HepG2 (cell line): ENCODE measurements around the gene ABCD1. TPM values are rescaled to one million over a fixed set of nuclear protein-coding genes. Genes with fewer than 3 reads are reported as not detected.

Experiments
- ATAC-seq: fragments of 200-7000 bp; cut with Tn5 transposase; 3 replicates; pipeline ENCODE4 v1.9.1; 2020; ENCODE audit warnings: mild to moderate bottlenecking, moderate library complexity
- BruUV-seq: library from RNA; stranded (reverse); fragments of 400-500 nt; replicated peaks from 2 replicates; lab custom pipeline; 2021; lab: Mats Ljungman, UMichigan
- CTCF ChIA-PET: fragments of 300-600 bp; formaldehyde crosslinking; extraction: SDS; loops from one replicate; lab custom pipeline; 2021; ENCODE audit warnings: low total read pairs, inconsistent platforms, low intra/inter-chr PET ratio; lab: Yijun Ruan, JAX
- POLR2A ChIA-PET: fragments of 350-600 bp; sonication (Branson Sonifier 250); formaldehyde crosslinking; loops from one replicate; lab custom pipeline; 2020; ENCODE audit warnings: antibody characterized with exemption, inconsistent platforms; lab: Yijun Ruan, JAX
- DNase-seq: peaks from one replicate; pipeline ENCODE4 v3.0.0-alpha.2; 2015; ENCODE audit warnings: low spot score
- FAIRE-seq: peaks from 3 replicates; lab custom pipeline; 2011; peaks lifted over from hg19 to GRCh38; lab: Jason Lieb, UNC
- H2AFZ ChIP-seq: one replicate; pipeline ENCODE4 v1.6.1; 2011; ENCODE audit warnings: low read length, inconsistent platforms
- H3K27ac ChIP-seq: fragments of 300-600 bp; 3 replicates; pipeline ENCODE4 v1.8.0; 2011; ENCODE audit warnings: mixed run types, mild to moderate bottlenecking, mixed read lengths, low read length, inconsistent platforms; ENCODE audit not compliant: insufficient read depth; ENCODE audit errors: extremely low read length
- H3K27me3 ChIP-seq, 2 experiments: fragments of 200-600 bp in 1 of 2; 2 replicates in 1 of 2; 3 replicates in 1 of 2; pipeline versions ENCODE4 v1.6.0 to v1.8.0; 2011; ENCODE audit warnings: low read length in 2 of 2, mild to moderate bottlenecking in 2 of 2, moderate library complexity in 2 of 2, inconsistent platforms in 1 of 2; ENCODE audit not compliant: insufficient read depth in 2 of 2, control insufficient read depth in 1 of 2
- H3K36me3 ChIP-seq, 2 experiments: fragments of 200-600 bp in 1 of 2; replicated peaks in 1 of 2; 2 replicates in 1 of 2; 3 replicates in 1 of 2; pipeline versions ENCODE4 v1.5.1 to v1.8.0; 2011; ENCODE audit warnings: low read length in 2 of 2, inconsistent platforms in 1 of 2; ENCODE audit not compliant: insufficient read depth in 2 of 2, control insufficient read depth in 1 of 2
- H3K4me1 ChIP-seq: 2 replicates; pipeline ENCODE4 v1.5.1; 2012; ENCODE audit warnings: low read length, inconsistent platforms; ENCODE audit not compliant: insufficient read depth
- H3K4me2 ChIP-seq: 2 replicates; pipeline ENCODE4 v1.6.0; 2011; ENCODE audit warnings: low read depth, low read length, inconsistent platforms
- H3K4me3 ChIP-seq, 3 experiments: fragments of 200-600 bp in 1 of 3; sonication (generic), shearing (Covaris generic) in 1 of 3; replicated peaks in 1 of 3; 2 replicates each; pipeline ENCODE4 v1.5.1; 2011 to 2016; ENCODE audit warnings: low read length in 3 of 3, inconsistent platforms in 2 of 3, low read depth in 2 of 3, mild to moderate bottlenecking in 2 of 3, control low read depth in 1 of 3, mixed read lengths in 1 of 3; ENCODE audit not compliant: insufficient read depth in 1 of 3
- H3K79me2 ChIP-seq: one replicate; pipeline ENCODE4 v1.6.1; 2011; ENCODE audit warnings: low read length, inconsistent platforms; ENCODE audit not compliant: insufficient read depth
- H3K9ac ChIP-seq: 2 replicates; pipeline ENCODE4 v1.6.0; 2011; ENCODE audit warnings: mild to moderate bottlenecking, low read depth, low read length, inconsistent platforms; ENCODE audit not compliant: insufficient read depth
- H3K9me3 ChIP-seq: 2 replicates; pipeline ENCODE4 v1.5.1; 2012; ENCODE audit warnings: mild to moderate bottlenecking, low read length
- H4K20me1 ChIP-seq: 2 replicates; pipeline ENCODE4 v1.6.0; 2011; ENCODE audit warnings: inconsistent platforms, mild to moderate bottlenecking, low read length, moderate library complexity; ENCODE audit not compliant: insufficient read depth
- AGO1 ChIP-seq: fragments of 200-400 bp; formaldehyde crosslinking; IDR thresholded peaks from 2 replicates; pipeline ENCODE4 v1.6.1; 2017; ENCODE audit warnings: mild to moderate bottlenecking, low read depth, low read length, moderate library complexity; ENCODE audit not compliant: poor library complexity, severe bottlenecking
- AGO2 ChIP-seq: fragments of 200-400 bp; formaldehyde crosslinking; optimal IDR thresholded peaks from 2 replicates; pipeline ENCODE3; 2017; ENCODE audit warnings: mild to moderate bottlenecking, low read depth, low read length, moderate library complexity
- JUND ChIP-seq: sonication (generic); formaldehyde crosslinking; IDR thresholded peaks from 2 replicates; pipeline ENCODE4 v1.8.0; 2022; ENCODE audit warnings: mild to moderate bottlenecking, missing genetic modification reagents
- RAD21 ChIP-seq: fragments of 450-650 bp; formaldehyde crosslinking; IDR thresholded peaks from 2 replicates; pipeline ENCODE4 v1.5.0; 2020; ENCODE audit warnings: mild to moderate bottlenecking
- RBFOX2 ChIP-seq: fragments of 200-400 bp; formaldehyde crosslinking; IDR thresholded peaks from 2 replicates; pipeline ENCODE4 v1.6.1; 2017; ENCODE audit warnings: low read depth, mild to moderate bottlenecking, low read length
- RFX5 ChIP-seq: IDR thresholded peaks from 2 replicates; pipeline ENCODE4 v1.6.1; 2011; ENCODE audit warnings: low read depth, low read length, improper control_type of control experiment
- SPEN ChIP-seq: sonication (generic); formaldehyde crosslinking; IDR thresholded peaks from 2 replicates; pipeline ENCODE4 v1.5.1; 2020; ENCODE audit warnings: low read depth, mild to moderate bottlenecking, missing genetic modification reagents
- SSRP1 ChIP-seq: IDR thresholded peaks from 2 replicates; pipeline ENCODE4 v1.6.1; 2016; ENCODE audit warnings: control low read depth
- TCF7L2 ChIP-seq: IDR thresholded peaks from 2 replicates; pipeline ENCODE4 v1.6.1; 2011; ENCODE audit warnings: mild to moderate bottlenecking, low read depth, low read length, moderate library complexity
- ZNF24 ChIP-seq: fragments of 450-650 bp; IDR thresholded peaks from 2 replicates; pipeline ENCODE4 v1.6.1; 2017; ENCODE audit warnings: antibody characterized with exemption, mild to moderate bottlenecking
- ZNF280D ChIP-seq: sonication (generic); formaldehyde crosslinking; IDR thresholded peaks from 2 replicates; pipeline ENCODE4 v1.5.1; 2020; ENCODE audit warnings: mild to moderate bottlenecking, missing genetic modification reagents
- ZNF674 ChIP-seq: sonication (generic); formaldehyde crosslinking; IDR thresholded peaks from 2 replicates; pipeline ENCODE4 v1.5.0; 2020; ENCODE audit warnings: low read depth, mild to moderate bottlenecking, missing genetic modification reagents
- ZSCAN25 ChIP-seq: sonication (generic); formaldehyde crosslinking; IDR thresholded peaks from 2 replicates; pipeline ENCODE4 v1.8.0; 2022; ENCODE audit warnings: mild to moderate bottlenecking, missing genetic modification reagents
- WGBS: methylation state at CpG from one replicate; pipeline ENCODE4 v1.1.6; 2017; ENCODE audit warnings: low lambda C conversion rate; 5-methylcytosine and 5-hydroxymethylcytosine counted together
- in situ Hi-C: cut with HindIII; loops from 2 replicates; pipeline ENCODE4 v1.10.0; 2017; ENCODE audit warnings: low pct_unique_long_range_greater_than_20kb; ENCODE audit not compliant: extremely low pct_ligation_motif_present
- intact Hi-C: fragments of 100-400 bp; cut with micrococcal nuclease; formaldehyde crosslinking; loops from one replicate; pipeline ENCODE4 v1.10.0; 2022; ENCODE audit not compliant: unreplicated experiment
- polyA plus RNA-seq, 8 experiments: library from polyadenylated mRNA; depleted of rRNA in 3 of 8; stranded (reverse) in 7 of 8; unstranded in 1 of 8; fragments of >200 nt; fragmentation: Illumina TruSeq in 4 of 8; extraction: Trizol in 4 of 8; gene quantifications; 2 replicates each; pipeline versions ENCODE4 v1.2.1 to v1.2.3, GENCODE V29; 2011 to 2016; ENCODE audit warnings: low read depth in 4 of 8, missing spikeins in 1 of 8, mixed read lengths in 1 of 8; ENCODE audit not compliant: insufficient read depth in 1 of 8
- total RNA-seq, 5 experiments: library from RNA; depleted of rRNA; stranded (reverse); fragments of >200 nt; fragmentation: Illumina TruSeq; extraction: Trizol; gene quantifications; 2 replicates each; pipeline ENCODE4 v1.2.3, GENCODE V29; 2016; ENCODE audit warnings: low read depth in 1 of 5

Gene ABCD1
- total and polyA plus RNA-seq, 2 of the 13 experiments (the other 11 are each of a cell fraction or from before 2014, with no cell fraction given): 11.4 to 15.9 TPM

GRCh38 chrX:153692611-153693156 lies 32.0 kb upstream of the ABCD1 start:
- Histone ChIP-seq H3K27ac (no peak overlapping the region), H3K9ac (no peak overlapping the region), H3K27me3 (no peaks in the 10 kb centered on the region), H3K36me3 (peaks cover 0 to 3% of the 10 kb centered on the region in 2 experiments; a peak in 2 of 5 replicates), H3K4me2 (peak overlapping the region; percentile 7; the same call in 1 of the 2 replicates), H3K4me3 (0 out of 6 replicates have a peak overlapping the region, but pooled peaks of 1 of the 3 experiments have one; percentile 1)
- DNase-seq: no peak
- intact Hi-C loops: no loop called here
- ChIA-PET POLR2A (interaction anchor here (1.0 kb wide), 1 partner anchor 34 kb away, joined by 3 read pairs; no protein-coding TSS in a partner anchor), CTCF (no interaction called here)
- in situ Hi-C loops: no loop called here
- WGBS: 95% methylated on average over 4 of the region's 24 CpGs
- no peak for ATAC-seq
- FAIRE-seq: no peak
- TF ChIP-seq AGO1 (peak; percentile 98), AGO2 (peak; percentile 77), RAD21 (no peak), RBFOX2 (peak; percentile 91), ZSCAN25 (CRISPR knock-in tag) (no peak)
- TF ChIP-seq, all 625 proteins: peak for 3
- BruUV-seq: no TSS peak
- Histone ChIP-seq H3K79me2 (peaks cover 11% of the 10 kb centered on the region), H4K20me1 (peaks cover 22% of the 10 kb centered on the region), H2AFZ (no peak overlapping the region), H3K9me3 (no peaks in the 10 kb centered on the region), H3K4me1 (peaks cover 24% of the 10 kb centered on the region; the same call in 1 of the 2 replicates)

GRCh38 chrX:153693216-153694086 lies 31.2 kb upstream of the ABCD1 start:
- DNase-seq: no peak
- peaks cover 0 to 3% of the 10 kb centered on the region in 2 experiments; a peak in 2 of 5 replicates for H3K36me3 ChIP-seq
- H3K4me3 ChIP-seq: no peak overlapping the region
- H3K9ac ChIP-seq: no peak overlapping the region
- H3K4me1 ChIP-seq: peaks cover 24% of the 10 kb centered on the region; the same call in 1 of the 2 replicates
- H2AFZ ChIP-seq: no peak overlapping the region
- ChIA-PET CTCF (no interaction called here), POLR2A (no interaction called here)
- H3K9me3 ChIP-seq: no peaks in the 10 kb centered on the region
- no peak overlapping the region for H3K27ac ChIP-seq
- peaks cover 25% of the 10 kb centered on the region for H4K20me1 ChIP-seq
- no peak for ATAC-seq
- no TSS peak for BruUV-seq
- no peak for FAIRE-seq
- H3K79me2 ChIP-seq: peaks cover 11% of the 10 kb centered on the region
- no peak overlapping the region for H3K4me2 ChIP-seq
- intact Hi-C loops: no loop called here
- in situ Hi-C loops: no loop called here
- WGBS: 96% methylated on average over 4 of the region's 31 CpGs
- H3K27me3 ChIP-seq: no peaks in the 10 kb centered on the region
- TF ChIP-seq TCF7L2 (no peak), RFX5 (no peak), SSRP1 (CRISPR knock-in tag) (peak; percentile 48; the same call in 1 of the 2 replicates), ZNF24 (no peak), ZNF674 (CRISPR knock-in tag) (no peak), RBFOX2 (peak; percentile 72), AGO1 (peak; percentile 51), SPEN (no peak), AGO2 (peak; percentile 1), ZNF280D (CRISPR knock-in tag) (no peak), JUND (CRISPR knock-in tag) (no peak)
